Esophagus squamous epithelium (tissue), 4 donors: Measurements from ENCODE around the gene TRABD2B.

Experiments
- POLR2A ChIP-seq, 4 donors: fragments of 450-650 bp; IDR thresholded peaks; one replicate each; pipeline ENCODE4 v1.6.1; 2017; ENCODE audit warnings: antibody characterized with exemption in 4 of 4, mild to moderate bottlenecking in 4 of 4, moderate library complexity in 3 of 4
- TF ChIP-seq, protein P1 (sequence below), 6 experiments: fragments of 450-650 bp in 4 of 6; fragments of 200-600 bp in 2 of 6; sonication (generic) in 2 of 6; IDR thresholded peaks; one replicate each; pipeline ENCODE4 v1.5.1; 2016 to 2019; ENCODE audit warnings: antibody characterized with exemption in 6 of 6, mild to moderate bottlenecking in 4 of 6, moderate library complexity in 4 of 6

DNA sequence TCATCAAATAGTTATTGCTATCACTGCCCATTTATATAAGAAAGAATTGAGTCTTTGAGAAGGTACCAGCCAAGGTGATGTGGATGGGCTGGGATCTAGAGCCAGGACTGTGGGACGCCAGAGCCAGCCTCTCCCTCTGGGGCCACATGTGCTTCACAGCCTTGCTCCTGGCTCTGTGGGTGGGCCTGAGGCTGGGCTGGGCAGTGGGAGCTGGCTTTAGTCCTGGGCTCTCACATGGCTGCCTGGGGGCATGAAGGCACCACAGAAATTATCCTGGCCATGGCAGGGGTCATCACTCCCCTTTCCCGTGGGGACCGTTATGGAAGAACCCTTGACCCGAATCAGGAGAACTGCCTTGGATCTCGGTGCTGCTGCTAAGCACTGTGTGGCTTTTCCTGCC lies 203.1 kb downstream of the TRABD2B start:
- TF ChIP-seq, protein P1, sequence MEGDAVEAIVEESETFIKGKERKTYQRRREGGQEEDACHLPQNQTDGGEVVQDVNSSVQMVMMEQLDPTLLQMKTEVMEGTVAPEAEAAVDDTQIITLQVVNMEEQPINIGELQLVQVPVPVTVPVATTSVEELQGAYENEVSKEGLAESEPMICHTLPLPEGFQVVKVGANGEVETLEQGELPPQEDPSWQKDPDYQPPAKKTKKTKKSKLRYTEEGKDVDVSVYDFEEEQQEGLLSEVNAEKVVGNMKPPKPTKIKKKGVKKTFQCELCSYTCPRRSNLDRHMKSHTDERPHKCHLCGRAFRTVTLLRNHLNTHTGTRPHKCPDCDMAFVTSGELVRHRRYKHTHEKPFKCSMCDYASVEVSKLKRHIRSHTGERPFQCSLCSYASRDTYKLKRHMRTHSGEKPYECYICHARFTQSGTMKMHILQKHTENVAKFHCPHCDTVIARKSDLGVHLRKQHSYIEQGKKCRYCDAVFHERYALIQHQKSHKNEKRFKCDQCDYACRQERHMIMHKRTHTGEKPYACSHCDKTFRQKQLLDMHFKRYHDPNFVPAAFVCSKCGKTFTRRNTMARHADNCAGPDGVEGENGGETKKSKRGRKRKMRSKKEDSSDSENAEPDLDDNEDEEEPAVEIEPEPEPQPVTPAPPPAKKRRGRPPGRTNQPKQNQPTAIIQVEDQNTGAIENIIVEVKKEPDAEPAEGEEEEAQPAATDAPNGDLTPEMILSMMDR (IDR thresholded peaks at IDR 0.05): no peak
- TF ChIP-seq POLR2A (IDR thresholded peaks at IDR 0.05): no peak
